GM13976 (cell line): Measurements from ENCODE around the gene PAPSS1.
"Not testable (repeated sequence)": the region's sequence is repeated elsewhere in the genome, so short reads cannot be mapped to it uniquely, and the experiment has no call there.

Experiments
- DNase-seq: peaks from one replicate; pipeline ENCODE4 v3.0.0; 2012; ENCODE audit warnings: low spot score
- CTCF ChIP-seq: IDR thresholded peaks from 2 replicates; pipeline ENCODE4 v1.5.1; 2012; ENCODE audit warnings: borderline replicate concordance, mild to moderate bottlenecking; ENCODE audit not compliant: insufficient read depth; ENCODE audit errors: extremely low read depth, missing control alignments, control extremely low read depth
- in situ Hi-C: fragments of 300-500 bp; cut with MboI; formaldehyde crosslinking; loops from one replicate; pipeline ENCODE4 v1.12.0; 2022; ENCODE audit warnings: low sequenced_read_pairs, mixed read lengths, inconsistent platforms; ENCODE audit not compliant: unreplicated experiment

The PAPSS1 gene

GRCh38 chr4:107701565-107701964, 18.5 kb downstream of the PAPSS1 start:
- in situ Hi-C loops = no loop called here

DNA sequence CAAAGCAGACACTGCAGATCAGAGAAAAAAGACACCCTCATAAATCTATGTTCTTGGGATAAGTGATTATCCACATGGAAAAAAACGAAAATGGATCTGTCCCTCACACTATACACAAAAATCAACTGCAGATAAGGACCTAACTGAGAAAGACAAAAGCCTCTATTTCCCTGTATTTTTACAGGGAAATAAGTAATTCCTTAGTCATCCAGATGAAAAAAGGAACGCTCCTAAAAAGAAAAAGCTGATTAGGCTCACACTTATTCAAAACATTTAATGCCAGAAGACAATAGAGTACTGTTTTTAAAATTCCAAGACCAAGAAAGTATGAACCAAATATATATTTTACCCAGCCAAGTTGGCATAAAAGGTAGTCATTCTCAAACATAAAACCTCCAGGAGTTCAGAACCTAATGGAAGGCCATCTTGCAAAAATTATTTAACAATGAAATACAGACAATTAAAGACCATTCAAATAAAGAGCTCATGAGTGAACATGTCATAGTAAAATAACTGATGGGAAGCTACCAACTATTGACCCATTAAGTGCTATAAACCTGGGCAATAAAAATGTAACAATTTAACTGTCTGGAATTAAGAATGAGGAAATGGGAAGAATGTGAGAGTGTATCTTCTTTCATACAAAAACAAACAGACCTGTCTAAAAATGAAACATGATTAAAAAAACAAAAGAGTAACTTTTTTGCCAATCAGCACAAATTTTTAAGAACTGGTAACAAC, 20.4 kb downstream of the PAPSS1 start:
- TF ChIP-seq CTCF = no peak
- no peak for DNase-seq
- in situ Hi-C loops = no loop called here

More at GRCh38 chr4:107701565-107701964, 18.5 kb downstream of the PAPSS1 start:
- TF ChIP-seq CTCF = no peak
- DNase-seq = no peak

GRCh38 chr4:107696187-107696586, 23.8 kb downstream of the PAPSS1 start:
- DNase-seq, in situ Hi-C loops: not testable (repeated sequence)

GRCh38 chr4:107693132-107693531, 26.9 kb downstream of the PAPSS1 start:
- TF ChIP-seq CTCF = no peak
- in situ Hi-C loops = no loop called here
- DNase-seq = no peak

DNA sequence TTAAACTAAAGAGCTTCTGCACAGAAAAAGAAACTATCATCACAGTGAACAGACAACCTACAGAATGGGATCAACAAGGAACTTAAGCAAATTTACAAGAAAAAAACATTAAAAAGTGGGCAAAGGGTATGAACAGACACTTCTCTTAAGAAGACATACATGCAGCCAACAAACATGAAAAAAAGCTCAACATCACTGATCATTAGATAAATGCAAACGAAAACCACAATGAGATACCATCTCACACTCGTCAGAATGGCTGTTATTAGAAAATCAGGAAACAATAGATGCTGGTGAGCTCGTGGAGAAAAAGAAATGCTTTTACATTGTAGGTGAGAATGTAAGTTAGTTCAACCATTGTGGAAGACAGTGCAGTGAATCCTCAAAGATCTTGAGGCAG, 27.8 kb downstream of the PAPSS1 start:
- no peak for DNase-seq
- in situ Hi-C loops = no loop called here
- no peak for TF ChIP-seq CTCF

- no peak for DNase-seq
- in situ Hi-C loops = no loop called here
- TF ChIP-seq CTCF = no peak
These were observed 28.7 kb downstream of the PAPSS1 start for GRCh38 chr4:107691378-107691777.

- DNase-seq = no peak
These were observed 30.0 kb downstream of the PAPSS1 start for GRCh38 chr4:107689912-107690587.

More at GRCh38 chr4:107689912-107690587, 30.0 kb downstream of the PAPSS1 start:
- TF ChIP-seq CTCF = no peak
- in situ Hi-C loops = no loop called here
